ENCODE measurements around the gene BCAM.

The BCAM gene

GRCh38 chr19:44792281-44792680 is 16.6 kb upstream of the BCAM start:
- DNase-seq (ENCODE audit: low spot score) = no peak

- no peak for DNase-seq (ENCODE audit: low spot score)
These were observed 14.3 kb upstream of the BCAM start for GRCh38 chr19:44794610-44795009.

- no peak for DNase-seq (ENCODE audit: low spot score)
These were observed 13.4 kb upstream of the BCAM start for GRCh38 chr19:44795398-44795987.

- no peak for DNase-seq (ENCODE audit: low spot score)
These were observed 12.2 kb upstream of the BCAM start for GRCh38 chr19:44796701-44797115.

- no peak for DNase-seq (ENCODE audit: low spot score)
These were observed 9.1 kb upstream of the BCAM start for GRCh38 chr19:44799627-44800346.

GRCh38 chr19:44800461-44800860 is 8.4 kb upstream of the BCAM start:
- peak; percentile 94 for DNase-seq (ENCODE audit: low spot score)

- no peak for DNase-seq (ENCODE audit: low spot score)
These were observed 5.2 kb upstream of the BCAM start for GRCh38 chr19:44803442-44804428.

- no peak for DNase-seq (ENCODE audit: low spot score)
These were observed 2.6 kb upstream of the BCAM start for GRCh38 chr19:44806291-44806690.

- DNase-seq (ENCODE audit: low spot score) = no peak
These were observed 1.7 kb upstream of the BCAM start for GRCh38 chr19:44807162-44807561.

- peak; percentile 64 for DNase-seq (ENCODE audit: low spot score)
These were observed 1.0 kb upstream of the BCAM start for GRCh38 chr19:44807652-44808462.

GRCh38 chr19:44809577-44810233 is 802 bp downstream of the BCAM start:
- no peak for DNase-seq (ENCODE audit: low spot score)

- no peak for DNase-seq (ENCODE audit: low spot score)
These were observed 1.6 kb downstream of the BCAM start for GRCh38 chr19:44810234-44811121.

- no peak for DNase-seq (ENCODE audit: low spot score)
These were observed 2.2 kb downstream of the BCAM start for GRCh38 chr19:44811122-44811419.

- peak; percentile 3 for DNase-seq (ENCODE audit: low spot score)
These were observed 3.3 kb downstream of the BCAM start for GRCh38 chr19:44812142-44812718.

GRCh38 chr19:44813070-44813840 is 4.4 kb downstream of the BCAM start:
- no peak for DNase-seq (ENCODE audit: low spot score)

GRCh38 chr19:44813841-44814470 is 5.1 kb downstream of the BCAM start:
- no peak for DNase-seq (ENCODE audit: low spot score)

- DNase-seq (ENCODE audit: low spot score) = no peak
These were observed 5.6 kb downstream of the BCAM start for GRCh38 chr19:44814517-44814916.

GRCh38 chr19:44816301-44816700 is 7.4 kb downstream of the BCAM start:
- DNase-seq (ENCODE audit: low spot score) = no peak

Measured in GM03348 (cell line).